ENCODE measurements around the gene SPTBN1. TPM values are rescaled to one million over a fixed set of nuclear protein-coding genes. Genes with fewer than 3 reads are reported as not detected.

The SPTBN1 gene
- total and polyA plus RNA-seq, 2 experiments from 2014 or later, result 58.1 to 204 TPM

DNA sequence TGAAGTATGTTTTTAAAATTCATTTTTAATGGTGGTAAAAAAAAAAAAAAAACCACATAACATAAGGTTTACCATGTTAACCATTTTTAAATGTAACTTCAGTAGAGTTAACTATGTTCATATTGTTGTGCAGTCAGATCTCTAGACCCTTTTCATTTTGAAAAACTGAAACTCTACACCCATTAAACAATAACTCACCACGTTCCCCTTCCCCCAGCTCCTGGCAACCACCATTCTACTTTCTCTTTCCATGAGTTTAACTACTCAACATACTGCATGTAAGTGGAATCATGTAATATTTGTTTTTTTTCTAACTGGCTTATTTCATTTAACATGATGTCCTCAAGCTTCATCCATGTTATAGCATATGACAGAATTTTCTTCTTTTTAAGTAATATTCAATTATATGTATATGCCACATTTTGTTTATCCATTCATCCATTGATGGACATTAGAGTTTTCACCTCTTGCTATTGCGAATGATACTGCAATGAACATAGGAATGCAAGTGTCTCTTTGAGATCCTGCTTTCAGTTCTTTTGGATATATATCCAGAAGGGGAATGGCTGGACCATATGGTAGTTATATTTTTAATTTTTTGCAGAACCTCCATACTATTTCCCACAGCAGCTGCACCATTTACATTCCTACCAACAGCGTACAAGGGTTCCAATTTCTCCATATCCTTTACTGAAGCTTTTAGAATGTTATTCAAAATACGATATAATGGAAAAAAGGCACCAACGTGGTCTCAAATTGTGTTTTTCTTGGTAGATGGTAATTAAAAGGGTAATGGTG, 91.0 kb downstream of the SPTBN1 start:
- no peak overlapping the region for H3K4me2 ChIP-seq

More for the DNA sequence above, 91.0 kb downstream of the SPTBN1 start:
- Histone ChIP-seq H3K36me3 (ENCODE audit: insufficient read depth) (no peaks in the 10 kb centered on the region), H3K27ac (ENCODE audit: low read depth) (no peak overlapping the region), H3F3A (replicated peaks; ENCODE audit: low read depth) (no peaks in the 10 kb centered on the region), H3K79me2 (replicated peaks; ENCODE audit: insufficient read depth) (peaks cover 4% of the 10 kb centered on the region; the same call in 1 of the 2 replicates), H3K9me2 (ENCODE audit: insufficient read depth) (no peaks in the 10 kb centered on the region), H4K20me1 (replicated peaks; ENCODE audit: insufficient read depth) (peaks cover 7% of the 10 kb centered on the region), H3K4me1 (ENCODE audit: insufficient read depth) (0 out of 2 replicates have a peak, but pooled peaks cover 14% of the 10 kb centered on the region), H3K27me3 (ENCODE audit: insufficient read depth) (no peaks in the 10 kb centered on the region), H3K4me3 (no peak overlapping the region), H2AFZ (no peak overlapping the region)
- H3K36me3 Mint-ChIP-seq (ENCODE audit: low read depth), result no peaks in the 10 kb centered on the region
- TF ChIP-seq ZNF331 (CRISPR knock-in tag; IDR thresholded peaks at IDR 0.05; ENCODE audit: low read depth) (no peak), EZH2phosphoT487 (IDR thresholded peaks at IDR 0.05; ENCODE audit: unreplicated experiment) (no peak), ZNF114 (CRISPR knock-in tag; IDR thresholded peaks at IDR 0.05) (no peak), JUNB (IDR thresholded peaks at IDR 0.05; ENCODE audit: unreplicated experiment) (no peak), CREB1 (CRISPR knock-in tag; IDR thresholded peaks at IDR 0.05; ENCODE audit: low read depth) (no peak), POLR2AphosphoS5 (IDR thresholded peaks at IDR 0.05; ENCODE audit: low read depth) (no peak), STAT1 (IDR thresholded peaks at IDR 0.05; ENCODE audit: unreplicated experiment) (no peak), NANOG (IDR thresholded peaks at IDR 0.05; ENCODE audit: borderline replicate concordance) (no peak), EZH2 (IDR thresholded peaks at IDR 0.05; ENCODE audit: low read depth, unreplicated experiment) (no peak)
- TF ChIP-seq, protein P1, sequence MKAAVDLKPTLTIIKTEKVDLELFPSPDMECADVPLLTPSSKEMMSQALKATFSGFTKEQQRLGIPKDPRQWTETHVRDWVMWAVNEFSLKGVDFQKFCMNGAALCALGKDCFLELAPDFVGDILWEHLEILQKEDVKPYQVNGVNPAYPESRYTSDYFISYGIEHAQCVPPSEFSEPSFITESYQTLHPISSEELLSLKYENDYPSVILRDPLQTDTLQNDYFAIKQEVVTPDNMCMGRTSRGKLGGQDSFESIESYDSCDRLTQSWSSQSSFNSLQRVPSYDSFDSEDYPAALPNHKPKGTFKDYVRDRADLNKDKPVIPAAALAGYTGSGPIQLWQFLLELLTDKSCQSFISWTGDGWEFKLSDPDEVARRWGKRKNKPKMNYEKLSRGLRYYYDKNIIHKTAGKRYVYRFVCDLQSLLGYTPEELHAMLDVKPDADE (IDR thresholded peaks at IDR 0.05), result no peak
- TF ChIP-seq, protein P2, sequence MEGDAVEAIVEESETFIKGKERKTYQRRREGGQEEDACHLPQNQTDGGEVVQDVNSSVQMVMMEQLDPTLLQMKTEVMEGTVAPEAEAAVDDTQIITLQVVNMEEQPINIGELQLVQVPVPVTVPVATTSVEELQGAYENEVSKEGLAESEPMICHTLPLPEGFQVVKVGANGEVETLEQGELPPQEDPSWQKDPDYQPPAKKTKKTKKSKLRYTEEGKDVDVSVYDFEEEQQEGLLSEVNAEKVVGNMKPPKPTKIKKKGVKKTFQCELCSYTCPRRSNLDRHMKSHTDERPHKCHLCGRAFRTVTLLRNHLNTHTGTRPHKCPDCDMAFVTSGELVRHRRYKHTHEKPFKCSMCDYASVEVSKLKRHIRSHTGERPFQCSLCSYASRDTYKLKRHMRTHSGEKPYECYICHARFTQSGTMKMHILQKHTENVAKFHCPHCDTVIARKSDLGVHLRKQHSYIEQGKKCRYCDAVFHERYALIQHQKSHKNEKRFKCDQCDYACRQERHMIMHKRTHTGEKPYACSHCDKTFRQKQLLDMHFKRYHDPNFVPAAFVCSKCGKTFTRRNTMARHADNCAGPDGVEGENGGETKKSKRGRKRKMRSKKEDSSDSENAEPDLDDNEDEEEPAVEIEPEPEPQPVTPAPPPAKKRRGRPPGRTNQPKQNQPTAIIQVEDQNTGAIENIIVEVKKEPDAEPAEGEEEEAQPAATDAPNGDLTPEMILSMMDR (conservative IDR thresholded peaks at IDR 0.05; ENCODE audit: low read depth in 2 of 2), result no peak
- TF ChIP-seq, protein P3, sequence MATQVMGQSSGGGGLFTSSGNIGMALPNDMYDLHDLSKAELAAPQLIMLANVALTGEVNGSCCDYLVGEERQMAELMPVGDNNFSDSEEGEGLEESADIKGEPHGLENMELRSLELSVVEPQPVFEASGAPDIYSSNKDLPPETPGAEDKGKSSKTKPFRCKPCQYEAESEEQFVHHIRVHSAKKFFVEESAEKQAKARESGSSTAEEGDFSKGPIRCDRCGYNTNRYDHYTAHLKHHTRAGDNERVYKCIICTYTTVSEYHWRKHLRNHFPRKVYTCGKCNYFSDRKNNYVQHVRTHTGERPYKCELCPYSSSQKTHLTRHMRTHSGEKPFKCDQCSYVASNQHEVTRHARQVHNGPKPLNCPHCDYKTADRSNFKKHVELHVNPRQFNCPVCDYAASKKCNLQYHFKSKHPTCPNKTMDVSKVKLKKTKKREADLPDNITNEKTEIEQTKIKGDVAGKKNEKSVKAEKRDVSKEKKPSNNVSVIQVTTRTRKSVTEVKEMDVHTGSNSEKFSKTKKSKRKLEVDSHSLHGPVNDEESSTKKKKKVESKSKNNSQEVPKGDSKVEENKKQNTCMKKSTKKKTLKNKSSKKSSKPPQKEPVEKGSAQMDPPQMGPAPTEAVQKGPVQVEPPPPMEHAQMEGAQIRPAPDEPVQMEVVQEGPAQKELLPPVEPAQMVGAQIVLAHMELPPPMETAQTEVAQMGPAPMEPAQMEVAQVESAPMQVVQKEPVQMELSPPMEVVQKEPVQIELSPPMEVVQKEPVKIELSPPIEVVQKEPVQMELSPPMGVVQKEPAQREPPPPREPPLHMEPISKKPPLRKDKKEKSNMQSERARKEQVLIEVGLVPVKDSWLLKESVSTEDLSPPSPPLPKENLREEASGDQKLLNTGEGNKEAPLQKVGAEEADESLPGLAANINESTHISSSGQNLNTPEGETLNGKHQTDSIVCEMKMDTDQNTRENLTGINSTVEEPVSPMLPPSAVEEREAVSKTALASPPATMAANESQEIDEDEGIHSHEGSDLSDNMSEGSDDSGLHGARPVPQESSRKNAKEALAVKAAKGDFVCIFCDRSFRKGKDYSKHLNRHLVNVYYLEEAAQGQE (IDR thresholded peaks at IDR 0.05; ENCODE audit: unreplicated experiment), result no peak
- TF ChIP-seq, protein P4, sequence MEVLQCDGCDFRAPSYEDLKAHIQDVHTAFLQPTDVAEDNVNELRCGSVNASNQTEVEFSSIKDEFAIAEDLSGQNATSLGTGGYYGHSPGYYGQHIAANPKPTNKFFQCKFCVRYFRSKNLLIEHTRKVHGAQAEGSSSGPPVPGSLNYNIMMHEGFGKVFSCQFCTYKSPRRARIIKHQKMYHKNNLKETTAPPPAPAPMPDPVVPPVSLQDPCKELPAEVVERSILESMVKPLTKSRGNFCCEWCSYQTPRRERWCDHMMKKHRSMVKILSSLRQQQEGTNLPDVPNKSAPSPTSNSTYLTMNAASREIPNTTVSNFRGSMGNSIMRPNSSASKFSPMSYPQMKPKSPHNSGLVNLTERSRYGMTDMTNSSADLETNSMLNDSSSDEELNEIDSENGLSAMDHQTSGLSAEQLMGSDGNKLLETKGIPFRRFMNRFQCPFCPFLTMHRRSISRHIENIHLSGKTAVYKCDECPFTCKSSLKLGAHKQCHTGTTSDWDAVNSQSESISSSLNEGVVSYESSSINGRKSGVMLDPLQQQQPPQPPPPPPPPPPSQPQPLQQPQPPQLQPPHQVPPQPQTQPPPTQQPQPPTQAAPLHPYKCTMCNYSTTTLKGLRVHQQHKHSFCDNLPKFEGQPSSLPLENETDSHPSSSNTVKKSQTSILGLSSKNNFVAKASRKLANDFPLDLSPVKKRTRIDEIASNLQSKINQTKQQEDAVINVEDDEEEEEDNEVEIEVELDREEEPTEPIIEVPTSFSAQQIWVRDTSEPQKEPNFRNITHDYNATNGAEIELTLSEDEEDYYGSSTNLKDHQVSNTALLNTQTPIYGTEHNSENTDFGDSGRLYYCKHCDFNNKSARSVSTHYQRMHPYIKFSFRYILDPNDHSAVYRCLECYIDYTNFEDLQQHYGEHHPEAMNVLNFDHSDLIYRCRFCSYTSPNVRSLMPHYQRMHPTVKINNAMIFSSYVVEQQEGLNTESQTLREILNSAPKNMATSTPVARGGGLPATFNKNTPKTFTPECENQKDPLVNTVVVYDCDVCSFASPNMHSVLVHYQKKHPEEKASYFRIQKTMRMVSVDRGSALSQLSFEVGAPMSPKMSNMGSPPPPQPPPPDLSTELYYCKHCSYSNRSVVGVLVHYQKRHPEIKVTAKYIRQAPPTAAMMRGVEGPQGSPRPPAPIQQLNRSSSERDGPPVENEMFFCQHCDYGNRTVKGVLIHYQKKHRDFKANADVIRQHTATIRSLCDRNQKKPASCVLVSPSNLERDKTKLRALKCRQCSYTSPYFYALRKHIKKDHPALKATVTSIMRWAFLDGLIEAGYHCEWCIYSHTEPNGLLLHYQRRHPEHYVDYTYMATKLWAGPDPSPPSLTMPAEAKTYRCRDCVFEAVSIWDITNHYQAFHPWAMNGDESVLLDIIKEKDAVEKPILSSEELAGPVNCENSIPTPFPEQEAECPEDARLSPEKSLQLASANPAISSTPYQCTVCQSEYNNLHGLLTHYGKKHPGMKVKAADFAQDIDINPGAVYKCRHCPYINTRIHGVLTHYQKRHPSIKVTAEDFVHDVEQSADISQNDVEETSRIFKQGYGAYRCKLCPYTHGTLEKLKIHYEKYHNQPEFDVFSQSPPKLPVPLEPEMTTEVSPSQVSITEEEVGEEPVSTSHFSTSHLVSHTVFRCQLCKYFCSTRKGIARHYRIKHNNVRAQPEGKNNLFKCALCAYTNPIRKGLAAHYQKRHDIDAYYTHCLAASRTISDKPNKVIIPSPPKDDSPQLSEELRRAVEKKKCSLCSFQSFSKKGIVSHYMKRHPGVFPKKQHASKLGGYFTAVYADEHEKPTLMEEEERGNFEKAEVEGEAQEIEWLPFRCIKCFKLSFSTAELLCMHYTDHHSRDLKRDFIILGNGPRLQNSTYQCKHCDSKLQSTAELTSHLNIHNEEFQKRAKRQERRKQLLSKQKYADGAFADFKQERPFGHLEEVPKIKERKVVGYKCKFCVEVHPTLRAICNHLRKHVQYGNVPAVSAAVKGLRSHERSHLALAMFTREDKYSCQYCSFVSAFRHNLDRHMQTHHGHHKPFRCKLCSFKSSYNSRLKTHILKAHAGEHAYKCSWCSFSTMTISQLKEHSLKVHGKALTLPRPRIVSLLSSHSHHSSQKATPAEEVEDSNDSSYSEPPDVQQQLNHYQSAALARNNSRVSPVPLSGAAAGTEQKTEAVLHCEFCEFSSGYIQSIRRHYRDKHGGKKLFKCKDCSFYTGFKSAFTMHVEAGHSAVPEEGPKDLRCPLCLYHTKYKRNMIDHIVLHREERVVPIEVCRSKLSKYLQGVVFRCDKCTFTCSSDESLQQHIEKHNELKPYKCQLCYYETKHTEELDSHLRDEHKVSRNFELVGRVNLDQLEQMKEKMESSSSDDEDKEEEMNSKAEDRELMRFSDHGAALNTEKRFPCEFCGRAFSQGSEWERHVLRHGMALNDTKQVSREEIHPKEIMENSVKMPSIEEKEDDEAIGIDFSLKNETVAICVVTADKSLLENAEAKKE (CRISPR knock-in tag; IDR thresholded peaks at IDR 0.05), result no peak
- no peaks in the 10 kb centered on the region for H3K9me3 Mint-ChIP-seq
- peaks cover 27% of the 10 kb centered on the region for H3K4me1 Mint-ChIP-seq
- peaks cover 3% of the 10 kb centered on the region for H3K27me3 Mint-ChIP-seq (ENCODE audit: insufficient read depth, low read depth, poor library complexity)
- no peak overlapping the region for H3K4me3 Mint-ChIP-seq
- H3K27ac Mint-ChIP-seq, result no peak overlapping the region
- DNase-seq (ENCODE audit: low spot score) (no peak), ATAC-seq (no peak)

All from GM23338 (cell line).